Ectodermal cell (in vitro differentiated cells): ENCODE data around the gene RBM39.
A peak's percentile ranks its signal among the peaks of the same experiment; 100 is the strongest.

Experiments
- H3K27ac ChIP-seq: 2 replicates; pipeline ENCODE4 v1.7.0; 2013; ENCODE audit warnings: mild to moderate bottlenecking, low read depth, low read length; ENCODE audit not compliant: insufficient read depth, poor library complexity, severe bottlenecking
- H3K27me3 ChIP-seq: 2 replicates; pipeline ENCODE4 v1.7.0; 2013; ENCODE audit warnings: mild to moderate bottlenecking, low read length; ENCODE audit not compliant: insufficient read depth, control insufficient read depth, poor library complexity, severe bottlenecking
- H3K36me3 ChIP-seq: one replicate; pipeline ENCODE4 v1.7.0; 2013; ENCODE audit warnings: low read length; ENCODE audit not compliant: control insufficient read depth, insufficient read depth
- H3K4me1 ChIP-seq: one replicate; pipeline ENCODE4 v1.7.0; 2013; ENCODE audit warnings: low read length; ENCODE audit not compliant: control insufficient read depth, insufficient read depth
- H3K4me3 ChIP-seq: 2 replicates; pipeline ENCODE4 v1.7.0; 2013; ENCODE audit warnings: low read depth, low read length, control low read depth; ENCODE audit not compliant: insufficient read depth
- H3K9me3 ChIP-seq: 2 replicates; pipeline ENCODE4 v1.7.0; 2013; ENCODE audit warnings: mild to moderate bottlenecking, low read length, moderate library complexity; ENCODE audit not compliant: control insufficient read depth
- whole genome bisulfite sequencing, 2 experiments: methylation state at CpG; one replicate each; pipeline ENCODE4 v1.1.7; 2013; ENCODE audit warnings: missing lambda C conversion rate in 2 of 2; 5-methylcytosine and 5-hydroxymethylcytosine counted together

Gene RBM39

GRCh38 chr20:35669681-35670080 lies 72.4 kb downstream of the RBM39 start:
- Histone ChIP-seq H3K9me3 (no peaks in the 10 kb centered on the region), H3K4me3 (no peak overlapping the region), H3K4me1 (no peaks in the 10 kb centered on the region), H3K27ac (no peak overlapping the region), H3K27me3 (no peaks in the 10 kb centered on the region), H3K36me3 (peaks cover 11% of the 10 kb centered on the region)
- 89 to 93% methylated on average over 1 of the region's 1 CpG for WGBS, 2 experiments

GRCh38 chr20:35669221-35669620 lies 72.8 kb downstream of the RBM39 start:
- H3K4me3 ChIP-seq, result no peak overlapping the region
- no peaks in the 10 kb centered on the region for H3K27me3 ChIP-seq
- H3K4me1 ChIP-seq, result no peaks in the 10 kb centered on the region
- peaks cover 8% of the 10 kb centered on the region for H3K36me3 ChIP-seq
- WGBS, 2 experiments, result 93 to 97% methylated on average over 5 of the region's 5 CpGs
- H3K27ac ChIP-seq, result no peak overlapping the region
- H3K9me3 ChIP-seq, result no peaks in the 10 kb centered on the region

- no peak overlapping the region for H3K4me3 ChIP-seq
- no peaks in the 10 kb centered on the region for H3K4me1 ChIP-seq
- no peaks in the 10 kb centered on the region for H3K36me3 ChIP-seq
- H3K27ac ChIP-seq, result no peak overlapping the region
- no peaks in the 10 kb centered on the region for H3K27me3 ChIP-seq
- H3K9me3 ChIP-seq, result no peaks in the 10 kb centered on the region
- WGBS, 2 experiments, result 95% methylated on average over 15 of the region's 17 CpGs
Measured at GRCh38 chr20:35665949-35666288, 76.1 kb downstream of the RBM39 start.

GRCh38 chr20:35664466-35665206 lies 77.4 kb downstream of the RBM39 start, which contains the start of the genes CPNE1 and RBM12:
CPNE1 (minus strand) TSS chr20:35664900; CDS start chr20:35632923, 31,977 bp downstream.
RBM12 (minus strand) TSS chr20:35664900; CDS start chr20:35655322, 9,578 bp downstream.
- Histone ChIP-seq H3K4me1 (no peaks in the 10 kb centered on the region), H3K36me3 (no peaks in the 10 kb centered on the region), H3K4me3 (peak within 1 kb of the TSS; percentile 98), H3K27me3 (no peaks in the 10 kb centered on the region), H3K27ac (peak within 1 kb of the TSS; percentile 96), H3K9me3 (no peaks in the 10 kb centered on the region)
- 1 to 2% methylated on average over 61 of the region's 61 CpGs for WGBS, 2 experiments

GRCh38 chr20:35663516-35664465 lies 78.3 kb downstream of the RBM39 start:
- no peaks in the 10 kb centered on the region for H3K4me1 ChIP-seq
- no peaks in the 10 kb centered on the region for H3K36me3 ChIP-seq
- peak overlapping the region; percentile 98 for H3K4me3 ChIP-seq
- peak overlapping the region; percentile 96 for H3K27ac ChIP-seq
- H3K27me3 ChIP-seq, result no peaks in the 10 kb centered on the region
- WGBS, 2 experiments, result 0 to 1% methylated on average over 27 to 28 of the region's 28 CpGs
- no peaks in the 10 kb centered on the region for H3K9me3 ChIP-seq

GRCh38 chr20:35662551-35662950 lies 79.5 kb downstream of the RBM39 start:
- no peaks in the 10 kb centered on the region for H3K4me1 ChIP-seq
- no peak overlapping the region for H3K27ac ChIP-seq
- no peaks in the 10 kb centered on the region for H3K27me3 ChIP-seq
- H3K9me3 ChIP-seq, result no peaks in the 10 kb centered on the region
- H3K4me3 ChIP-seq, result peak overlapping the region; percentile 98
- H3K36me3 ChIP-seq, result no peaks in the 10 kb centered on the region
- WGBS, 2 experiments, result 38 to 55% methylated on average over 2 of the region's 2 CpGs

- Histone ChIP-seq H3K4me3 (peak overlapping the region; percentile 98), H3K27me3 (no peaks in the 10 kb centered on the region), H3K9me3 (no peaks in the 10 kb centered on the region), H3K4me1 (no peaks in the 10 kb centered on the region), H3K36me3 (no peaks in the 10 kb centered on the region), H3K27ac (no peak overlapping the region)
- whole genome bisulfite sequencing, 2 experiments, result 78 to 82% methylated on average over 3 of the region's 3 CpGs
Measured at GRCh38 chr20:35661908-35662307, 80.2 kb downstream of the RBM39 start.

GRCh38 chr20:35661053-35661452 lies 81.0 kb downstream of the RBM39 start:
- Histone ChIP-seq H3K4me1 (no peaks in the 10 kb centered on the region), H3K4me3 (no peak overlapping the region), H3K36me3 (no peaks in the 10 kb centered on the region), H3K27me3 (no peaks in the 10 kb centered on the region), H3K27ac (no peak overlapping the region), H3K9me3 (no peaks in the 10 kb centered on the region)
- WGBS, 2 experiments, result 93% methylated on average over 2 of the region's 2 CpGs; no CpG with 5 or more reads in 1 of the 2 experiments

GRCh38 chr20:35660122-35660937 lies 81.7 kb downstream of the RBM39 start:
- Histone ChIP-seq H3K27ac (no peak overlapping the region), H3K4me3 (no peak overlapping the region)
- WGBS, 2 experiments, result 93 to 95% methylated on average over 10 of the region's 10 CpGs

More at GRCh38 chr20:35660122-35660937, 81.7 kb downstream of the RBM39 start:
- Histone ChIP-seq H3K27me3 (no peaks in the 10 kb centered on the region), H3K4me1 (no peaks in the 10 kb centered on the region), H3K36me3 (no peaks in the 10 kb centered on the region), H3K9me3 (no peaks in the 10 kb centered on the region)
